HepG2 (cell line): ENCODE data around the gene CYB5R3. TPM values are rescaled to one million over a fixed set of nuclear protein-coding genes. Genes with fewer than 3 reads are reported as not detected.

Experiments used
- ATRX ChIP-seq: sonication (generic); formaldehyde crosslinking; IDR thresholded peaks from 2 replicates; pipeline ENCODE4 v1.4.0; 2020; ENCODE audit warnings: missing genetic modification reagents, borderline replicate concordance
- IRF2 ChIP-seq: IDR thresholded peaks from 2 replicates; pipeline ENCODE4 v1.6.1; 2018; ENCODE audit warnings: missing genetic modification reagents, missing compliant biosample characterization
- KLF9 ChIP-seq: IDR thresholded peaks from 2 replicates; pipeline ENCODE4 v1.6.1; 2016; ENCODE audit warnings: low read depth
- MXI1 ChIP-seq: IDR thresholded peaks from 3 replicates; pipeline ENCODE4 v1.6.1; 2012; ENCODE audit warnings: low read depth, low read length, inconsistent platforms, borderline replicate concordance
- SAFB2 ChIP-seq: sonication (generic); formaldehyde crosslinking; IDR thresholded peaks from 2 replicates; pipeline ENCODE4 v1.5.1; 2020; ENCODE audit warnings: missing genetic modification reagents, low read depth, mild to moderate bottlenecking, borderline replicate concordance
- ZFY ChIP-seq: sonication (generic); formaldehyde crosslinking; IDR thresholded peaks from 2 replicates; pipeline ENCODE4 v1.4.0; 2020; ENCODE audit warnings: missing genetic modification reagents
- ZNF276 ChIP-seq: sonication (generic); formaldehyde crosslinking; IDR thresholded peaks from 2 replicates; pipeline ENCODE4 v1.4.0; 2020; ENCODE audit warnings: mild to moderate bottlenecking, low read depth, missing genetic modification reagents
- ZSCAN31 ChIP-seq: sonication (generic); formaldehyde crosslinking; IDR thresholded peaks from 2 replicates; pipeline ENCODE4 v1.5.0; 2020; ENCODE audit warnings: low read depth, mild to moderate bottlenecking, missing genetic modification reagents
- polyA plus RNA-seq, 8 experiments: library from polyadenylated mRNA; depleted of rRNA in 3 of 8; stranded (reverse) in 7 of 8; unstranded in 1 of 8; fragments of >200 nt; fragmentation: Illumina TruSeq in 4 of 8; extraction: Trizol in 4 of 8; gene quantifications; 2 replicates each; pipeline versions ENCODE4 v1.2.1 to v1.2.3, GENCODE V29; 2011 to 2016; ENCODE audit warnings: low read depth in 4 of 8, missing spikeins in 1 of 8, mixed read lengths in 1 of 8; ENCODE audit not compliant: insufficient read depth in 1 of 8
- total RNA-seq, 5 experiments: library from RNA; depleted of rRNA; stranded (reverse); fragments of >200 nt; fragmentation: Illumina TruSeq; extraction: Trizol; gene quantifications; 2 replicates each; pipeline ENCODE4 v1.2.3, GENCODE V29; 2016; ENCODE audit warnings: low read depth in 1 of 5
- TF ChIP-seq, protein P1 (sequence below): sonication (generic); formaldehyde crosslinking; IDR thresholded peaks from 2 replicates; pipeline ENCODE4 v1.4.0; 2020; ENCODE audit warnings: missing genetic modification reagents, borderline replicate concordance
- TF ChIP-seq, protein P2 (sequence below), 2 experiments: sonication (generic) in 1 of 2; formaldehyde crosslinking in 1 of 2; IDR thresholded peaks; 2 replicates each; pipeline versions ENCODE4 v1.4.0 to v1.6.1; 2016 to 2020; ENCODE audit warnings: borderline replicate concordance in 1 of 2, low read depth in 1 of 2, mild to moderate bottlenecking in 1 of 2, missing genetic modification reagents in 1 of 2
- TF ChIP-seq, protein P3 (sequence below): sonication (generic); formaldehyde crosslinking; IDR thresholded peaks from 2 replicates; pipeline ENCODE4 v1.5.0; 2020; ENCODE audit warnings: mild to moderate bottlenecking, missing genetic modification reagents, borderline replicate concordance

The CYB5R3 gene
- total and polyA plus RNA-seq, 2 of the 13 experiments (the other 11 are each of a cell fraction or from before 2014, with no cell fraction given), result 32.4 to 305 TPM

DNA sequence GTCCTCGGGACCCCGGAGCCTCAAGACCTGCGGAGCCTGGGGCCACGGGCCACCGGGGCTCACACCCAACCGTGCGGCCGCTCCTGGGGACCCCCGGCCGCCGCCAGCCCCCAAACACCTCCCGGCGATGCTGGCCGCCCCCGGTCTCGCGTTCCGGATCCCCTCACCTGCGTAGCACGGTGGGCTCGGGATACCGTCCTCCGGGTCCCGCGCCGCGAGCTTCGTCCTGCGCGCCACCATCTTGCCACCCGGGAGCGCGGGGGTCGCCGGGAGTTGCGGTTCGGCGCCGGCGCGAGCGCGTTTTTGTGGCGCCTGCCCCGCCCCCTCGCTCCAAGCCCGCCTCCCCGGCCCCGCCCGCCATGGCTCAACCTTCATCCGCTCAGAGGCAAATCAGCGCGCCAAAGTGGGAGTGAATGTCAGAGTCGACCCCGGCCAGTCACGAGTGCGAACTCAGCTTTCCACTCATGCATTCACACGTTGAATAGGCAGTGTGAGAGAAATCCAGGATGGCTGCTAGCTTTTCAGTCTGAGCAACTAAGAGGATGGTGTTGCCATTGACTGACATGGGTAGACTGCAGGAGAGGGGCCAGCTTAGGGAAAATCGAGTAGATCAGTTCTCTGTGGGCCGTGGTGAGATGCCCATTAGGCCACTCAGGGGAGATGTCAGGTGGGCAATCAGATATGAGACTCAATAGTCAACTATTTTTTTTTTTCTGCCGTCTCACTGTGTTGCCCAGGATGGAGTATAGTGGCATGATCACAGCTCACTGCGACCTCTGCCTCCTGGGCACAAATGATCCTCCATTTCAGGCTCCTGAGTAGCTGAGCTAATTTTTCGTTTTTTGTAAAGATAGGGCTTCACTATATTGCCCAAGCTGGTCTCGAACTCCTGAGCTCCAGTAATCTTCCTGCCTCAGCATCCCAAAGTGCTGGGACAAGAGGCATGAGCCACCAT lies 67.2 kb downstream of the CYB5R3 start (continued):
- TF ChIP-seq, protein P1, sequence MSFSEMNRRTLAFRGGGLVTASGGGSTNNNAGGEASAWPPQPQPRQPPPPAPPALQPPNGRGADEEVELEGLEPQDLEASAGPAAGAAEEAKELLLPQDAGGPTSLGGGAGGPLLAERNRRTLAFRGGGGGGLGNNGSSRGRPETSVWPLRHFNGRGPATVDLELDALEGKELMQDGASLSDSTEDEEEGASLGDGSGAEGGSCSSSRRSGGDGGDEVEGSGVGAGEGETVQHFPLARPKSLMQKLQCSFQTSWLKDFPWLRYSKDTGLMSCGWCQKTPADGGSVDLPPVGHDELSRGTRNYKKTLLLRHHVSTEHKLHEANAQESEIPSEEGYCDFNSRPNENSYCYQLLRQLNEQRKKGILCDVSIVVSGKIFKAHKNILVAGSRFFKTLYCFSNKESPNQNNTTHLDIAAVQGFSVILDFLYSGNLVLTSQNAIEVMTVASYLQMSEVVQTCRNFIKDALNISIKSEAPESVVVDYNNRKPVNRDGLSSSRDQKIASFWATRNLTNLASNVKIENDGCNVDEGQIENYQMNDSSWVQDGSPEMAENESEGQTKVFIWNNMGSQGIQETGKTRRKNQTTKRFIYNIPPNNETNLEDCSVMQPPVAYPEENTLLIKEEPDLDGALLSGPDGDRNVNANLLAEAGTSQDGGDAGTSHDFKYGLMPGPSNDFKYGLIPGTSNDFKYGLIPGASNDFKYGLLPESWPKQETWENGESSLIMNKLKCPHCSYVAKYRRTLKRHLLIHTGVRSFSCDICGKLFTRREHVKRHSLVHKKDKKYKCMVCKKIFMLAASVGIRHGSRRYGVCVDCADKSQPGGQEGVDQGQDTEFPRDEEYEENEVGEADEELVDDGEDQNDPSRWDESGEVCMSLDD (CRISPR knock-in tag), result no peak
- no peak for TF ChIP-seq ATRX
- TF ChIP-seq, protein P2, sequence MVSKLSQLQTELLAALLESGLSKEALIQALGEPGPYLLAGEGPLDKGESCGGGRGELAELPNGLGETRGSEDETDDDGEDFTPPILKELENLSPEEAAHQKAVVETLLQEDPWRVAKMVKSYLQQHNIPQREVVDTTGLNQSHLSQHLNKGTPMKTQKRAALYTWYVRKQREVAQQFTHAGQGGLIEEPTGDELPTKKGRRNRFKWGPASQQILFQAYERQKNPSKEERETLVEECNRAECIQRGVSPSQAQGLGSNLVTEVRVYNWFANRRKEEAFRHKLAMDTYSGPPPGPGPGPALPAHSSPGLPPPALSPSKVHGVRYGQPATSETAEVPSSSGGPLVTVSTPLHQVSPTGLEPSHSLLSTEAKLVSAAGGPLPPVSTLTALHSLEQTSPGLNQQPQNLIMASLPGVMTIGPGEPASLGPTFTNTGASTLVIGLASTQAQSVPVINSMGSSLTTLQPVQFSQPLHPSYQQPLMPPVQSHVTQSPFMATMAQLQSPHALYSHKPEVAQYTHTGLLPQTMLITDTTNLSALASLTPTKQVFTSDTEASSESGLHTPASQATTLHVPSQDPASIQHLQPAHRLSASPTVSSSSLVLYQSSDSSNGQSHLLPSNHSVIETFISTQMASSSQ (IDR thresholded peaks at IDR 0.05; ENCODE audit: low read depth), result no peak
- TF ChIP-seq, protein P2 (CRISPR knock-in tag; IDR thresholded peaks at IDR 0.05; ENCODE audit: borderline replicate concordance), result no peak
- no peak for TF ChIP-seq KLF9 (CRISPR knock-in tag)
- TF ChIP-seq, protein P3, sequence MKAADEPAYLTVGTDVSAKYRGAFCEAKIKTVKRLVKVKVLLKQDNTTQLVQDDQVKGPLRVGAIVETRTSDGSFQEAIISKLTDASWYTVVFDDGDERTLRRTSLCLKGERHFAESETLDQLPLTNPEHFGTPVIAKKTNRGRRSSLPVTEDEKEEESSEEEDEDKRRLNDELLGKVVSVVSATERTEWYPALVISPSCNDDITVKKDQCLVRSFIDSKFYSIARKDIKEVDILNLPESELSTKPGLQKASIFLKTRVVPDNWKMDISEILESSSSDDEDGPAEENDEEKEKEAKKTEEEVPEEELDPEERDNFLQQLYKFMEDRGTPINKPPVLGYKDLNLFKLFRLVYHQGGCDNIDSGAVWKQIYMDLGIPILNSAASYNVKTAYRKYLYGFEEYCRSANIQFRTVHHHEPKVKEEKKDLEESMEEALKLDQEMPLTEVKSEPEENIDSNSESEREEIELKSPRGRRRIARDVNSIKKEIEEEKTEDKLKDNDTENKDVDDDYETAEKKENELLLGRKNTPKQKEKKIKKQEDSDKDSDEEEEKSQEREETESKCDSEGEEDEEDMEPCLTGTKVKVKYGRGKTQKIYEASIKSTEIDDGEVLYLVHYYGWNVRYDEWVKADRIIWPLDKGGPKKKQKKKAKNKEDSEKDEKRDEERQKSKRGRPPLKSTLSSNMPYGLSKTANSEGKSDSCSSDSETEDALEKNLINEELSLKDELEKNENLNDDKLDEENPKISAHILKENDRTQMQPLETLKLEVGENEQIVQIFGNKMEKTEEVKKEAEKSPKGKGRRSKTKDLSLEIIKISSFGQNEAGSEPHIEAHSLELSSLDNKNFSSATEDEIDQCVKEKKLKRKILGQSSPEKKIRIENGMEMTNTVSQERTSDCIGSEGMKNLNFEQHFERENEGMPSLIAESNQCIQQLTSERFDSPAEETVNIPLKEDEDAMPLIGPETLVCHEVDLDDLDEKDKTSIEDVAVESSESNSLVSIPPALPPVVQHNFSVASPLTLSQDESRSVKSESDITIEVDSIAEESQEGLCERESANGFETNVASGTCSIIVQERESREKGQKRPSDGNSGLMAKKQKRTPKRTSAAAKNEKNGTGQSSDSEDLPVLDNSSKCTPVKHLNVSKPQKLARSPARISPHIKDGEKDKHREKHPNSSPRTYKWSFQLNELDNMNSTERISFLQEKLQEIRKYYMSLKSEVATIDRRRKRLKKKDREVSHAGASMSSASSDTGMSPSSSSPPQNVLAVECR (CRISPR knock-in tag), result peak; percentile 88
- no peak for TF ChIP-seq ZNF276 (CRISPR knock-in tag)
- peak; percentile 56; the same call in 1 of the 3 replicates for TF ChIP-seq MXI1
- TF ChIP-seq IRF2, result 0 out of 2 replicates have a peak, but pooled peaks have one; percentile 15
- TF ChIP-seq ZFY (CRISPR knock-in tag), result peak; percentile 64
- no peak for TF ChIP-seq ZSCAN31 (CRISPR knock-in tag)
- 0 out of 2 replicates have a peak, but pooled peaks have one; percentile 57 for TF ChIP-seq SAFB2
